MG63 (cell line): ENCODE data around the gene MSLN. TPM values are rescaled to one million over a fixed set of nuclear protein-coding genes. Genes with fewer than 3 reads are reported as not detected.
"Not testable (repeated sequence)": the region's sequence is repeated elsewhere in the genome, so short reads cannot be mapped to it uniquely, and the experiment has no call there.

Source experiments
- DNase-seq: peaks from one replicate; pipeline ENCODE4 v3.0.0-alpha.2; 2020
- H3K27me3 ChIP-seq: fragments of 250-450 bp; sonication (Bioruptor Pico); 2 replicates; pipeline ENCODE4 v1.5.1; 2020; ENCODE audit warnings: mild to moderate bottlenecking, moderate library complexity
- H3K36me3 ChIP-seq: fragments of 250-450 bp; sonication (Bioruptor Pico); 2 replicates; pipeline ENCODE4 v1.5.1; 2020; ENCODE audit warnings: mild to moderate bottlenecking, moderate library complexity
- H3K4me3 ChIP-seq: fragments of 250-450 bp; sonication (Bioruptor Pico); 2 replicates; pipeline ENCODE4 v1.5.1; 2020; ENCODE audit warnings: mild to moderate bottlenecking, moderate library complexity
- H3K9me3 ChIP-seq: fragments of 250-450 bp; sonication (Bioruptor Pico); 2 replicates; pipeline ENCODE4 v1.5.1; 2020; ENCODE audit warnings: mild to moderate bottlenecking, moderate library complexity
- total RNA-seq: library from RNA; depleted of rRNA; stranded (reverse); fragments of >200 nt; shearing (Covaris generic); gene quantifications from 2 replicates; pipeline ENCODE4 v1.2.3, GENCODE V29; 2014; ENCODE audit warnings: low replicate concordance

MSLN gene
- total RNA-seq, 1 experiment from 2014 or later: not detected

DNA sequence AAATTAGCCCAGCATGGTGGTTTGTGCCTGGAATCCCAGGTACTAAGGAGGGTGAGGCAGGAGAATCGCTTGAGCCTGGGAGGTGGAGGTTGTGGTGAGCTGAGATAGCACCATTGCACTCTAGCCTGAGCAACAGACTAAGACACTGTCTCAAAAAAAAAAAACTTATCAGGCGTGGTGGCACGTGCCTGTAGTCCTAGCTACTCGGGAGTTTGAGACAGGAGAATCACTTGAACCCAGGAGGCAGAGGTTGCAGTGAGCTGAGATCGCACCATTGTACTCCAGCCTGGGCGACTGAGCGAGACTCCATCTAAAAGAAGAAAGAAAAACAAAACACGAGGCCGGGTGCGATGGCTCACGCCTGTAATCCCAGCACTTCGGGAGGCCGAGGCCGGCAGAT is 17.6 kb upstream of the MSLN start:
- DNase-seq, H3K27me3 ChIP-seq, H3K4me3 ChIP-seq, H3K9me3 ChIP-seq: not testable (repeated sequence)
- H3K36me3 ChIP-seq: peaks cover 15% of the 10 kb centered on the region

DNA sequence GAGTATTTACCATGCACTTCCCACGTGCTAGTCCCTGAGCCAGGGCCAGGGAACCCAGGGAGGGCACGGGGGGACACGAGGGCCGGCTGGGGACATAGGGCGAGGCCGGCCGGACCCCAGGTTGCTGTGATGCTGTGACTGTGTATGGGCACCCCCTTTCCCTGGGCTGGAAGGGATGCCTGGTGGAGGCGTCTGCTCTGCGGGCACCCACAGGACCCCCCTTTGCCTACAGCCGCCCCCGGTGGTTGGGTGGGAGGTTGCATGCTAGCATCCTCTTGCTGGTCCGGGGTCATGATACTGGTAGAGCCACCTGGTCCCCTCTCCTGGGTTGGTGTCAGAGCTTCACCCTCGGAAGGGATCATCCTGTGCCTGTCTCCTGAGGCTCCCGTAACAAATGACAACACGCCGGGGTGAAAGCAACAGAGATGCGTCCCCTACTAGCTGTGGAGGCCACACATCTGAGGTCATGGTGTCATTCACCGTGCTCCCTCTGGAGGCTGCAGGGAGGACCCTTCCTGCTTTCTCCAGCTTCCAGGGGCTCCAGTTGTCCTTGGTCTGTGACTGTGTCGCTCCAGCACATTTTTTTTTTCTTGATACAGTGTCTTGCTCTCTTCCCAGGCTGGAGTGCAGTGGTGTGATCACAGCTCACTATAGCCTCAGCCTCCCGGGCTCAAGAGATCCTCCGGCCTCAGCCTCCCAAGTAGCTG is 16.6 kb upstream of the MSLN start:
- Histone ChIP-seq H3K36me3 (peaks cover 8% of the 10 kb centered on the region), H3K27me3 (no peaks in the 10 kb centered on the region), H3K9me3 (no peaks in the 10 kb centered on the region), H3K4me3 (no peak overlapping the region)
- DNase-seq: no peak

DNA sequence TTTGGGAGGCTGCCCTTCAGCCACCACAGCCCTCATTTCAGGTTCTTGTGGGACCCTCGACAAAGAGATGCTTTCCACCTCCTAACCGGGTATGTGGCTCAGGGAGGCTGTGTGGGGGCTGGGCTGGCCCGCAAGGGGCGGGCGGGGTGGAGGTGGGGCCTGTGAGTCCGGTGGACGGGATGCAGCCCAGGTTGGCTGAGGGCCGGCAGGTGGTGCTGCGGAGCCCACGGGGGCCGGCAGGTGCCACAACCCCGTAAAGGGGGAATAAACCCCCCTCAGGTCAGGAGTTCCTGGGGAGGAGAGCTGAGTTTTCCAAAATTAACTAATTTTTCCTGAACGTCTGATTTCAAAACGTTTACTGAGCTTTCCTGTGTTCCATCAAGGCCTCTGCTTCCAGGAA is 14.8 kb upstream of the MSLN start:
- Histone ChIP-seq H3K27me3 (no peaks in the 10 kb centered on the region), H3K36me3 (no peaks in the 10 kb centered on the region; the same call in 1 of the 2 replicates), H3K9me3 (no peaks in the 10 kb centered on the region), H3K4me3 (no peak overlapping the region)
- no peak for DNase-seq

DNA sequence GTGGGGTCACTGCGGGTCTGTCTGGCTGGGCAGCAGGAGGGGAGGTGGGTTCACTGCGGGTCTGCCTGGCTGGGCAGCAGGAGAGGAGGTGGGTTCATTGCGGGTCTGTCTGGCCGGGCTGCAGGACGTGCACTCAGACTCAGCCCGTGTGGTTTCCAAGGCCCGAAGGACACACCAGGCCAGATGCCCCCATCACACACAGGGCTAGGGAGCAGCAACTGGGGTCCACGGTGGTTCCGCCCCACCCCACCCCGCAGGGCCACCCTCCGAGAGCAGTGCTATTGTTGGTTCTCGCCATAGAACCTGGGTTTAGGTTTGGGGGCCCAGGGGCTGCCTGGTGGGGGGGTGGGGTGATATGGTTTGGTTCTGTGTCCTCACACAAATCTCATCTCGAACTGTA is 13.9 kb upstream of the MSLN start:
- no peak for DNase-seq
- Histone ChIP-seq H3K9me3 (no peaks in the 10 kb centered on the region), H3K36me3 (no peaks in the 10 kb centered on the region), H3K27me3 (no peaks in the 10 kb centered on the region), H3K4me3 (no peak overlapping the region)

DNA sequence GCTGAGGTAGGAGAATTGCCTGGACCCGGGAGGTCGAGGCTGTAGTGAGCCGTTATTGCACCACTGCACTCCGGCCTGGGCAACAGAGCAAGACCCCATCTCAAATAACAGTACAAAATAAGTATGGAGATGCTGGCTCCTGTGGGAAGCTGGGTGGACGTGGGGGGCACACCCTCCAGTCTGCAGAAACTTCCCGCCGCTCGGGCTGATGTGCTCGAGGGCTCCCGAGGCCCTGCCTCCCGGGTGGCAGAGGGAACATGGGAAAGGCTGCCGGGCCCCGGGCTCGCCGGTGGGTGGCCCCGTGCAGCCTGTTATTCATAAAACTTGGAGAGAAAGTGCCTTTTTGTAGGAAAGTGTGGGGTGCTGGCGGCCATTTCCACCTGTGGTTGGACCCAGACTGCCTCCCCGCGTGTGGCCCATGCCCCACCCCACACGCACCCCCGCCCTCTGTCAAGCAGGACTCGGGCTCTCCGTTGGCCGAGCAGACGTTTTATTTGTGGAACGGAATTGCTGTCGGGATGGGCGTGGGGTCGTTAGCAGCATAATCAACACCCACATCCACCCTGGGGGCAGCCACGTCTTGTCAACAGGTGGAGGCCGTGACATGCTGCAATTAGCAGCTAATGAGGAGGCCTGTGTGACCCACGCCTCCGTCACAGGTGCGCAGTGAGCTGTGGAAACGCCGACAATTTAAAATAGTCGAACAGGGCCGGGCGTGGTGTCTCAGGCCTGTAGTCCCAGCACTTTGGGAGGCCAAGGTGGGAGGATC is 12.4 kb upstream of the MSLN start:
- no peaks in the 10 kb centered on the region for H3K36me3 ChIP-seq
- DNase-seq: no peak
- H3K27me3 ChIP-seq: no peaks in the 10 kb centered on the region
- H3K4me3 ChIP-seq: no peak overlapping the region
- H3K9me3 ChIP-seq: no peaks in the 10 kb centered on the region

DNA sequence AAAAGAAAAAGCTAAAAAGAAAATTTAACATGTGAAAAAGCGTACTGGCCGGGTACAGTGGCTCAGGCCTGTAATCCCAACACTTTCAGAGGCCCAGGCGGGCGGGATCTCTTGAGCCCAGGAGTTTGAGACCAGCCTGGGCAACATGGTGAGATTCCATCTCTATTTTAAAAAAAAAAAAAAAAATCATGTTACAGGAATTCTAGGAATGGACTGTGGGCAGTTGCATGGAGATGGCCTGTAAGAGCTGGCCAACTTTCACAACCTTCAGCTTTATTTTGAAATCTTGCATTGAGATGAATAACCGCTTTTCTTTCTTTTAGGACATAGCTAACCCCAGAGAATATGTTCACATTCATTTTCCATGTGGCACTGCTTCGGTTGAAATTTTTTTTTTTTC is 11.5 kb upstream of the MSLN start:
- Histone ChIP-seq H3K27me3 (no peaks in the 10 kb centered on the region), H3K4me3 (no peak overlapping the region), H3K36me3 (no peaks in the 10 kb centered on the region), H3K9me3 (no peaks in the 10 kb centered on the region)
- no peak for DNase-seq

DNA sequence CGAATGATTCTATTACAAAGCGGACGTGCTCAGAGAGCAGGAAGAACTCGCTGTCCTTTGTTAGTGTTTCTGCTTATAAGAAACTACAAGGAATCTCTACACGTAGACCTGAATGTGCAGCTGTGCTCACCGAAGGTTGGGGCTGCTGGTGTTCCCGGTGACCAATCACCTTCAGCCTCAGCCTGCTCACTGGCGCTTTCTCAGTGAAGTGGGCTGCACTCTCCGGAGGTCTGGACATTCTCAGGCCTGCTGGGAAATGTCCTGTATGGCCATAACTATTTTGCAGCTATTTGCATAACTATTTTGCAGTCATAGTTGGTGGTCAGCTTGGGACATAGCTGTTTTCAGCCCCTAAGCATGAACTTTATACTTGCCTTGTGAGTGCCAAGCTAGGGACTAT is 10.0 kb upstream of the MSLN start:
- Histone ChIP-seq H3K27me3 (no peaks in the 10 kb centered on the region), H3K36me3 (no peaks in the 10 kb centered on the region), H3K4me3 (no peak overlapping the region), H3K9me3 (no peaks in the 10 kb centered on the region)
- no peak for DNase-seq

DNA sequence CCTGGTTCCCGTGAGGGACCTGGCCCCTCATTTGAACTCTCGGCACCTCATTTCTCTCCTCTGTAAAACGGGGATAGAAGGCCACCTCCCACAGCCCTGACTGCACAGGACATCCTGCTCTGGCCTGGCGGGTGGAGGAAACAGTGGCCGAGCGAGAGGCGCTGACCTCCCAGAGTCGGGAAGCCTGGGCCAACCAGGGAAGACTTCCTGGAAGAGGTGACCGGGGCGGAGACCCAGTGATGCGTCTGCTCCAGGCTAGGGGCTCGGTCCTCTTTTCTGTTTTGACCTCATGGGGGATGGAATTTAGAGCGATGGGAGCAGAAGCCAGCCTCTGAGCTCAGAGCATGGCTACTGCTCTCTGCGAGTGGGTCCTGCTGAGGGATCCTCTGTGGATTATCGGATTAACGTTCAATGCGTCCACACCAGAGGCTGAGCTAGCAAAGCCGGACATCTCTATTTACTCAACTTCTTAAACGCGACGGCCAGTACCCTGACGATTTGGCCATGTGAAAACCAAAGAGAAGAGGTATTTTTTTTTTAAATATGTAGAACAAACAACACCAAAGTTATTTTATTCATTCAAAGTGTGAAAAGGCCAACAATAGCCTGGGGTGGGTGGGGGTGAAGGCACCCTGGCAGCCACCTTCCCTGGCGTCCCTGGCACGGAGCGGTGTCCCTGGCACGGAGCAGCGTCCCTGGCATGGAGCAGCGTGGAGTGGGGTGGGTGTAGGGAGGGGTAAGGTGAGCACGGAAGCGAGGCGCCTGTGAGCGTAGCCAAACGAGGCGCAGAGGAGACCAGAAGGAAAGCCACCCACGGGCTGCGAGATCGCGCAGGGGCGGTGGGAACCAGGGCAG is 9.2 kb upstream of the MSLN start:
- no peaks in the 10 kb centered on the region for H3K36me3 ChIP-seq
- DNase-seq: no peak
- H3K27me3 ChIP-seq: no peaks in the 10 kb centered on the region
- no peak overlapping the region for H3K4me3 ChIP-seq
- no peaks in the 10 kb centered on the region for H3K9me3 ChIP-seq

DNA sequence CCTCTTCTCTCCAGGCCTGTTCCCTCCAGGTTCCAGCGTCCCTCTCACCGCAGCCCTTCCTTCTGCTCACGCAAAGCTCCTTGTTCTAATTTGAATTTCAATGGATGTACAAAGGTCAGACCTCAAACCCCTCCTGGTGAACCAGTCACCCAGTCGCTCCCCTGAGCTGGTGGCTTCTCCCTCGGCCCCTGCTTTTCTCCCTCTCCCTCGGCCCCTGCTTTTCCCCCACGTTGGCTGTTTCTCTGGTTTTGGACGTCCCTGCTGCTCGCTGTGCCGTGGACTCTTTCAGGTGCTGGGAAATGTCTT is 8.6 kb upstream of the MSLN start:
- H3K36me3 ChIP-seq: no peaks in the 10 kb centered on the region
- no peak for DNase-seq
- no peak overlapping the region for H3K4me3 ChIP-seq
- no peaks in the 10 kb centered on the region for H3K9me3 ChIP-seq
- H3K27me3 ChIP-seq: no peaks in the 10 kb centered on the region

DNA sequence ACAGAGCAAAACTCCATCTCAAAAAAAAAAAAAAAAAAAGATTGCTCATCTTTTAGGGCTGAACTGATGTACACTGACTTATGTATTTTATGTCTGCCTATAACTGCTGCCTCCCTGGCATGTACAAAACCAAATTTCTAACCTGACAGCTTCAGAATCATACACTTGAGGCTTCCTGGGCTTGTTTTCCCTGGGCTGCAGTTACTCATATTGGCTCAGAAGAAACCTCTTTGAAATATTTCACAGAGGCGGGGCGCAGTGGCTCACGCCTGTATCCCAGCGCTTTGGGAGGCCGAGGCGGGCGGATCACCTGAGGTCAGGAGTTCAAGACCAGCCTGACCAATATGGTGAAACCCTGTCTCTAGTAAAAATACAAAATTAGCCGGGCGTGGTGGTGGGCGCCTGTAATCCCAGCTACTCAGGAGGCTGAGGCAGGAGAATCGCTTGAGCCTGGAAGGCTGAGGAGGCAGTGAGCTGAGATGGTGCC is 6.4 kb upstream of the MSLN start:
- not testable (repeated sequence) for DNase-seq, H3K27me3 ChIP-seq, H3K4me3 ChIP-seq, H3K9me3 ChIP-seq, H3K36me3 ChIP-seq

DNA sequence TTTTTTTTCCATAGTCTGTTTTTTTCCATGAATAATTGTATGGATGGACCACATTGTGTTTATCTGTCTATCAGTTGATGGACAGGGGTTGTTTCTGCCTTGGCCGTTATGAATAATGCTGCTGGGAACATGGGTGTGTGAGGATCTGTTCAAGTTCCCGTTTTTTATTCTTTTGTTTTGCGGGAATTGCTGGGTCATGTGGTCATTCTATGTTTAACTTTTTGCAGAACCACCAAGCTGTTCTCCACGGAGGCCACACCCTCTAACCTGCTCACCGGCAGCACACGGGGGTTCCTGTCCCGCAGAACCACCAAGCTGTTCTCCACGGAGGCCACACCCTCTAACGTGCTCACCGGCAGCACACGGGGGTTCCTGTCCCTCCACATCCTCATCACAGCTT is 5.9 kb upstream of the MSLN start:
- no peaks in the 10 kb centered on the region for H3K36me3 ChIP-seq
- H3K27me3 ChIP-seq: no peaks in the 10 kb centered on the region

DNA sequence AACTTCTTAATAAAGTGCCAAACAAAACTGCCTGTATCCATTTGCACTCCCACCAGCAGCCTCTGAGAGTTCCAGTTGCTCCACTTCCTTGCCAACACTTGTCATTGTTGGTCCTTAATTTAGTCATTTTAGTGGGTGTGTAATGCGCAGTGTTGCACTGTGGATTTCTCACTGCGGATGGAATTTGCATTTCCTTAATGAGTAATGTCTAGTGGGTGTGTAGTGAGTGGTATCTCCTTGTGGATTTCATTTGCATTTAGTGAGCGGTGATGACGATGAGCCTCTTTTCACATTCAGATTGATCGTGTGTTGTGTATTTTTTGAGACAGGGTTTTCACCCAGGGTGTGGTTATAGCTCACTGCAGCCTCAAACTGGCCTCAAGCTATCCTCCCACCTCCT is 4.1 kb upstream of the MSLN start:
- no peak overlapping the region for H3K4me3 ChIP-seq
- H3K27me3 ChIP-seq: no peaks in the 10 kb centered on the region
- no peaks in the 10 kb centered on the region for H3K36me3 ChIP-seq
- no peaks in the 10 kb centered on the region for H3K9me3 ChIP-seq
- no peak for DNase-seq

More for the DNA sequence above, 5.9 kb upstream of the MSLN start:
- no peaks in the 10 kb centered on the region for H3K9me3 ChIP-seq
- no peak for DNase-seq
- no peak overlapping the region for H3K4me3 ChIP-seq

DNA sequence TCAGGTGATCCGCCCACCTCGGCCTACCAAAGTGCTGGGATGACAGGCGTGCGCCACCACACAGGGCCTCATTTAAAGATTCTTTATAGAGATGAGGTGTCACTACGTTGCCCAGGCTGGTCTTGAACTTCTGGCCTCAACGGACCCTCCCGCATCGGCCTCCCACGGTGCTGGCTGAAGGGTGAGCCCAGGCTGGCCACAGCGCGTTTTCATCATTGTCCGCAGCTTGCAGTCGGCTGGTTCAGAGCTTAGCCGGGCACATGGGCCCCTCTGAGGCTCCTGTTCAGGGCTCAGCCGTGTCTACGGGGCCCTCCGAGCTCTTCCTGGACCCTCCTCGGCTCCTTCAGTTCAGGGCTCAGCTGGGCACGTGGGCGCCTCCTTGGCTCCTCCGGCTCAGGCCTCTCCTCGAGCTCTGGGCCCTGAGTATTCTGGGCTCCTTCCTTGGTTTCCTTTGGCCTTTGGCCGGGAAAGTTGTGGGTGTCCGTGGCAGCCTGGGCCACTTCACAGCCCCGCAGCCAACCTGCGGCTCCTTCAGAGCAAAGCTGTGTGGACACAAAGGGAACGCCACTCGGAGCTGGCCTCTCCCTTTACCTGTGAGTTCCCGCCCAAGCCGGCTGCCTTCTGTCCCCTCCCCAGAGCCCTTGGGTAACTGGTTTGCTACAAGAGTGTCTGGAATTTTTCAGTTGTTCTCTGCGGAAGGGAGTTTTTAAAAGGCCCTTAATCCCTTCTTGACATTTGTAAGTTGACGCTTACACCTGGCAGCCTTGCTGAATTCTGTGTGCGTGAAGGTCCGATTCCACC is 1.2 kb upstream of the MSLN start:
- no peaks in the 10 kb centered on the region for H3K36me3 ChIP-seq
- no peaks in the 10 kb centered on the region for H3K27me3 ChIP-seq
- H3K4me3 ChIP-seq: no peak overlapping the region
- no peak for DNase-seq
- H3K9me3 ChIP-seq: no peaks in the 10 kb centered on the region

DNA sequence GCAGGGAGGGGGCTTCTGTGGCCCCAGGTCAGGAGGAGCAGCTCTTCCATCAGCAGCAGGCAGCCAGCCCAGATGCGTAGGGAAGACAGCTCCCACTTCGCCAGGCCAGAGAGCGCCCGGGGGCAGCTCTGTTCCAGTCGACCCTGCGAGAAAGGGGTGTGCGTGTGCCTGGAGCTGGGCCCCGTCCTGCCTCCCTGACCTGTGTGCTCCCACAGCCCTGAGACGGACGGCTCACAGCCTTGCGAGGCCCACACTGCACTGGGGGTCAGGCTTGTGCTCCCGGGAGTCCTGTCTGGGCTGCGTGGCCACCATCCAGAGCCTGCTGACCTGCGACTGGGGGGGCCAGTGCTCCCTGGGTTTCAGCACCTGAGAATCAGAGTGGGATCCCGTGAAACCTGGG is 469 bp upstream of the MSLN start:
- Histone ChIP-seq H3K4me3 (no peak overlapping the region), H3K27me3 (no peaks in the 10 kb centered on the region), H3K9me3 (no peaks in the 10 kb centered on the region), H3K36me3 (no peaks in the 10 kb centered on the region)
- DNase-seq: no peak

DNA sequence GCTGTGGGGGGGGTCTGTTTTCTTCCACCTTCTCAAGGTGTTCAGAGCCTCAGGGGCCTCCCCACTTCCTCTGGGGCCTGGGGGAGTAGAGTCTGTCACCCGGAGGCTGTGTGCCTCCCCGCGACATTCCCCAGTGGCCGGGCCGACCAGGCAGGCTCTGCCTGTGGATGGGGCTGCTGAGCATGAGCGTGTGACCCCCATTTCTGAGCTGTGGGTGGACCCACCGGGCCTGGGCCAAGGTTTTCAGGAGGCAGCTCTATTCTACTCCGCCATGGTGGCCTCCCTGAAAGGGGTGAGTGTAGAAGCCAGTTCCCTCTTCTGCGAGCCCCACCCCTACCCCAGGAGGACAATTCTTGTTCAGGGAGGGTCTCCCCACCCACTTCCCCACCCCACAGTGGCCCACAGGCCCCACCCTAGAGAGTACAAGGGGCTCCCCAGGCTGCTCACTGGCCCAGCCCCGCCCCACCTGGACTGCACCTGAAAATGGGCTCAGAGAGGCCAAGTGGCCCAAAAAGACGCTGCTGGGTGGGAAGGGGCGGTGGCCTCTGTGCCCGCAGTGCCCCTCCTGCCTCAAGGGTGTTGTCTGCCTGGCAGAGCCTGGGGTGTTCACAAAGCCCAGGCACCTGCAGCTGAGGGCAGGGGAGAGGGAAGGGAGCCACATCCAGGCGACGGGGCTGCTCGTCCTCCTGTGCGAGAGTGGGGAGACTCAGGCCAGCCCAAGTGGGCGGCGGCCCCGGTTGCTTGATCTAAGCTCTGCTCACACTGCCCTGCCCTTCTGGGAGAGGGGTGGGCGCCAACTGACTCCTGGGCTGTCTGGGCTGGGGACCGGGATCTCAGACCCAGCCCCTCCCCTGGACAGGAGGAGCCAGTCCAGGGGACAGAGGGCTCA is 1.3 kb downstream of the MSLN start:
- no peaks in the 10 kb centered on the region for H3K9me3 ChIP-seq
- no peaks in the 10 kb centered on the region for H3K36me3 ChIP-seq
- H3K4me3 ChIP-seq: no peak overlapping the region
- DNase-seq: no peak
- no peaks in the 10 kb centered on the region for H3K27me3 ChIP-seq
